Measurements from ENCODE around the gene PTPRN2.

Gene PTPRN2

DNA sequence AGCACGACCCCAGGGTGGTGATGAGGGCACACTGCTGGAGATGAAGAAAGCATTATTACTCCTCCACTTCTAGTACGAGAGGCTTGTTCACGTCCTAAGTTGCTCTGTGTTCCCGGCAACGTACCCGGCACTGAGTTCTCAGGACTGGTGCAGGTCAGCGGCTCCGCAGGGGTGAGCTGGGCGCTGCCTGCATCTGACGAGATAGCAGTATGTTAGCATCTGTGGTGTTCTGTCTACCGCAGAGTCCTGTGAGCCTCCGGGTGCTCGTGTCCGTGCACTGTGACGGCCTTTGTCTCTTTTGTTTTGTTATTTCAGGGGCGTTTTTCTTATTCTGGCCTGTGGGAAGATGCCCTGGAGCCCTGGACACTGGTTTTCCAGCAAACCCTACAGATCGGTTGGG is 743.0 kb downstream of the PTPRN2 start:
- no peak for DNase-seq

DNA sequence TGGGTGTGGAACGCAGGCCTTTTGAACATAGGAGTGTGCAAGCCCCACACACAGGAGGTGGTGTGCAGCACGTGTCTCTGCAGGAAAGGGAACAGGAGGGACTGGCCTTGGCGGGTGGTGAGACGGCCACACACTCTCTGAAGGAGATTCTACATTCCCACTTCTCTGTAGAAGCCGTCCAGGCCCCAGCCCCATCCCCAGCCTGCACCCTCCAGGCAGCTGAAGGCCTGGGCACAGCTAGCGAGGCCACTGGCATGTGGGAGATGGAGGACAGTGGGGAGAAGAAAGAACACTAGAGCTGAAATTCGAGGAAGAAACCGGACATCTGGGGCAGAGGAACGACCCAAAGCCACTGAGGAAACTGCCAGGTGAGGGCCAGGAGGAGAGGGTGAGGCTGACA is 743.5 kb downstream of the PTPRN2 start:
- DNase-seq = no peak

DNA sequence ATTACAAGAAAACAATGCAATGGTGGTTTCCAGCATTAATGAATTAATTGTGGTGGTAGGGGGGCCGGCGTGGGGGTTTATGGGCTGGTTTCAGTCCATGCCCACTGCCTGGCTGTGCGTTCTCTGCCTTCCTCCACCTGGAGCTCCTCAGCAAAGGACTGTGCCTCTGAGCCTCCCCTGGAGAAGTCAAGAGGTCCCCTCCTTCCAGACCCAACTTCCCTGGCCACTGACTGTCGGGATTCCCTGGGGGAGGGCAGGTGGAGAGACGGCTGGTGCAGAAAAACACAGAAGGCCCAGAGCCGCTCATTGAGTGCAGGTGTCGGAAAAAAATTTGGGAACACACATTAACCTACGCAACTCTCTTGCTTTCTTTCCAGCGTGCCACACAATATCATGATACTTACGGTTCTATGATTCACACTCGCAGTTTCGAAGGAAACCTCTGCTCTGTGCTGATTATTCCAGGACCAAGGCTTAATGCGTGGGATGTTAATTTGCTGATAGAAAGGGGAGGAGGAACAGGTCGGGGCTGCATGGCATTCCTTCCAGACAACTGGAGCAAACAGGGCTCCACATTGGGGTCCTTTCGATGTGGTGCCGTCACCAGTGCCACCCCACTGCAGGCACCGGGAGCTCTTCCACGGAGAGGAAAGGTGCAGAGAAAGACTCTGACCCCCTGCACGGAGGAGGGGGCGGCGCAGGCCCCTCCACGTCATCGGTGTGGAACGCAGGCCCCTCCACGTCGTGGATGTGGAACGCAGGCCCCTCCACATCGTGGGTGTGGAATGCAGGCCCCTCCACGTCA is 744.1 kb downstream of the PTPRN2 start:
- DNase-seq = no peak

DNA sequence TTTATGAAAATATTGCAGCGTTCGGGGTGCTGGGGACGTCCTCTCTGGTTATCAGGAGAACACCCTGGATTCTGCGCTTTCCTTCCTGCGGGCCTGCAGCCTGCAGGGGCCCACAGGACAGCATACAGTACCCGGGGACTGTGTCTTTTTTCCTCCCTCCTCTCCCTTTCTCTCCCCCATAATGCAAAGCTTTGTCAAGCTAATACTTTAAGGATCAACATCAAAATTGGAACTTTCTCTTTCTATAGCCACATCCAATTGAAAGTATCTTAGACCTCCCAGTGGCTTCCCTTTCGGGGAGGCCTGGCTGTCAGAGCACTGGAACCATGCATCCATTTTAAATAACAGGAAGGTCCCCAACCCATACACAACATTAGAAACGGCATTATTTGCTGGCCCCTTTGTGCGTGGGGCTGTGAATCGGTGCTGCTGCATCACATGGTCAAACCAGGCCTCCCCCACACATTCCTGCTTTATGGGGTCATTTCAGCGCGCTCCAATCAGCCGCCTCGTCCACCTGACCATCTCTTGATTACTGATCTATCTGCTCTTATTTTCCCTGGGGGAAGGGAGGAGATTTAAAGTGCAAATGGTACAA is 745.8 kb downstream of the PTPRN2 start:
- DNase-seq = no peak

DNA sequence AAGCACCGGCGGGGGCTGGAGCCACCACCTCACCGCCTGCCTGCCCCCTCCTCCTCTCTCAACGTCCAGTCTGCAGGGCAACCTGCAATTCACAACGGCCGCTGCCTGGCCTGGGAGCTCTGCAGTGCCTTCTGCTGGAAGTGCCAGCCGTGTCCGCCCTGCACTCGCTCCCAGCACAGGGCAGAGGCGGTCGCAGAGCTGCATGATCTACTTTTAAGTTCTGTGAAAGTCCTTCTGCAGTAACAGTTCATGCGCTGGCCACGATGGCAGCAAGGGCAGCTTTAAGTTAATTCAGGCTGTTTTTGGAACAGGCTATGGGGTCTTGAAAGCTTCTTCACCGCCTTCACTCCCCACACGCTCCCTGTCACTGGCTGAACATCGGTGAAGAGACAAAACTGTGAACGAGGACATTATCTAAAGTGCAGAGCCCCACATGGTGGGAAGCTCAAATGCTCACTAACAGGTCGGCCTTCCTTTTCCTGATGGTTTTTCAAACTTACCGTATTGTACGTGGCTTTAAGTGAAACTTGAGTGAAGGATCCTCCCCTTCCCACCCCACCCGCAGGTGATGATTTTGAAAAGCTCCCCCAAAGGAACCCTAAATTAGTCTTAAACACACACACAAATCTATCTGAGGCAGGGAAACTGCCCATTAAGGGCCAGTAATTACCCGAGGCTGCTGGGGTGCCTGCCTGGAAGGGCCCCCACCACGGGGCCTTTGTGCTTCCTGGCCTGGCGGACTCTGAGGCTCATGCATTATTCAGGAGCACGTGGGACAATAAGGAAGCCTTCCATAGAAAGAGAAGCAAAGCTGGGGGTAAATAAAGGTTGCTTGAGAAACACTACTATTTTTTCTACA is 746.5 kb downstream of the PTPRN2 start:
- DNase-seq = no peak

GRCh38 chr7:157840174-157840913 is 747.3 kb downstream of the PTPRN2 start:
- no peak for DNase-seq

- no peak for DNase-seq
Measured at GRCh38 chr7:157839672-157840167, 747.9 kb downstream of the PTPRN2 start.

GRCh38 chr7:157839226-157839625 is 748.4 kb downstream of the PTPRN2 start:
- no peak for DNase-seq

GRCh38 chr7:157837561-157837960 is 750.1 kb downstream of the PTPRN2 start:
- no peak for DNase-seq

- DNase-seq = no peak
Measured at GRCh38 chr7:157837047-157837446, 750.6 kb downstream of the PTPRN2 start.

GRCh38 chr7:157834501-157835163 is 753.0 kb downstream of the PTPRN2 start:
- no peak for DNase-seq

GRCh38 chr7:157832866-157833607 is 754.6 kb downstream of the PTPRN2 start:
- no peak for DNase-seq

DNA sequence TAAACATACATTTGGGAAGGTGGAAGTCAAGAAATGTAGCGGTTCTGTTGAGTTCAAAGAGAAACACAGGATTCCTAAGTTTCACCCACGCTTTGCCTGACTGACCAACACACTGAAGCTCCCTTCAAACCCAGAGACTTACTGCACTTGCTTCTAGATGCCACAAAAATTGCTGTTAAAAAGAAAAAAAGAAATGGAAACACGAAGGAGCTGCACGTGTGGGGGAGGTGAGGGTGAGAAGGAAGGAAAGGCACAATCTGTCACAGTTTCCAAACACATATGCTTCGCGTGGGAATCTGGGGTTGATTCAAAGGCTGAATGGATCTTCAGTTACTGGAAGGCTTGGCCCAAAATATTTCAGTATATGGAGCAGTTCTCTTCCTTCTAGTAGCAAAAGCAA is 755.2 kb downstream of the PTPRN2 start:
- no peak for DNase-seq

GRCh38 chr7:157832006-157832405 is 755.6 kb downstream of the PTPRN2 start:
- DNase-seq = no peak

- DNase-seq = no peak
Measured at GRCh38 chr7:157831143-157831905, 756.3 kb downstream of the PTPRN2 start.

DNA sequence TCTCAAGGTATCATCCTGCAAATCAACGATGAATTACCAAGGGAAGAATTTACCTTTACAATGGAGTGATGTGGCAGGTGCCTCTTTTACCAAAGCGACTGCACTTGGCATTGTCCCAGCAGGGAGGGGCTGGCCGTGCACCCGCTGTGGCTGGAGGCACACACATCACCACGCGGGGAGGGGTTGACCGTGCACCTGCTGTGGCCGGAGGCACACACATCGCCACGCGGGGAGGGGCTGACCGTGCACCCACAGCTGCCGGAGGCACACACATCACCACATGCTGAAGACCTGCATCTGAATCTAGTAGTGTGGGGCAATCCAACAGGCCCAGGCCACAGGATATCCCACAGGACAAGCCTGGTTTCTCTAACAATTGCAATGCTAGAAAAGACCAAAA is 757.3 kb downstream of the PTPRN2 start:
- DNase-seq = peak; percentile 67

- DNase-seq = no peak
Measured at GRCh38 chr7:157829491-157829890, 758.1 kb downstream of the PTPRN2 start.

DNA sequence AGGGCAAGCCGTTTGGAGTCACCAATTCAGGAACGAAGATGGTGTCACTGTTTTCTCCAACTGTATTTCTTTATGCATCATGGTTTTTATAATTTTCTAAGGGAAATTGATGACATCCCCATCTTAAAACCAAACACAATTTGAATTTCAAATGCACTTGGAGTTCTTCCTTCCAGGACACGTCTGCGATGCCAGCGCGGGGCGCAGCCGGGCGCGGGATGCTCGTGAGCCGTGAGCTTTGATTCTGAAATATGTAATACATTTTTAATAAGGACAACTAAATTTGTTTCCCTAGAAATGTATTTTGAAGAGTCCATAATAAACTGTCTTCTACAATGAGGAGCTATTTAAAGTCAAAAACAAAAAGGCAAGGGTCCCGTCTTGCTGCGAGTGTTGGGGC is 758.7 kb downstream of the PTPRN2 start:
- no peak for DNase-seq

DNA sequence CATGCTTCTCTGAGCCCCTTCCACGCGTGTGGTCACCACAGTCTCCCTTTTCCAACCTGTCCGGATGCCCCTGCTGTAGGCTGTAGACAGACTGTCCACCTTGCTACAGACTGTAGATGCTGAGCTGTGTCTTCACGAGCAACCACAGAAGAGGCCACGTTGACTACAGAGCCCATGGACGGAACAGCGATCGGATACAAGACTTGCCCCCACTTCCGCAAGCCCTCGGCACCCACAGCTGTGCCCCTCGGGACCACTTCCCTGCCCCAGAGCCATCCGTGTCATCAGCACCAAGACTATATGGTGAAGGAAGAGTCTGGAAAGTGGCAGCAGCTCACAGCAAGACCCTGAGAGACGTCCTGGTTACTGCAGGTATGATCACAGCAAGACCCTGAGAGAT is 759.4 kb downstream of the PTPRN2 start:
- no peak for DNase-seq

GRCh38 chr7:157827863-157828160 is 759.8 kb downstream of the PTPRN2 start:
- no peak for DNase-seq
